Lung (tissue), 12 donors: ENCODE data around the gene FARP1. TPM values are rescaled to one million over a fixed set of nuclear protein-coding genes. Genes with fewer than 3 reads are reported as not detected.

ENCODE experiments used
- ATAC-seq: fragments of 200-7000 bp; cut with Tn5 transposase; one replicate; pipeline ENCODE4 v1.9.1; 2020; ENCODE audit warnings: moderate number of reproducible peaks; ENCODE audit not compliant: insufficient read depth, low FRiP score
- DNase-seq, 3 donors: peaks; one replicate each; pipeline ENCODE4 v3.0.0-alpha.2; 2013 to 2017
- H3K27ac ChIP-seq, 2 donors: one replicate each; pipeline ENCODE4 v1.5.1; 2013; ENCODE audit warnings: mild to moderate bottlenecking in 2 of 2, moderate library complexity in 2 of 2, control low read depth in 1 of 2, inconsistent platforms in 1 of 2, low read depth in 1 of 2, low read length in 1 of 2
- H3K27me3 ChIP-seq, 3 donors: one replicate each; pipeline ENCODE4 v1.5.1; 2013; ENCODE audit warnings: low read length in 2 of 3; ENCODE audit not compliant: control insufficient read depth in 3 of 3, insufficient read depth in 3 of 3
- H3K36me3 ChIP-seq, 4 donors: one replicate each; pipeline ENCODE4 v1.5.1; 2013; ENCODE audit warnings: low read length in 4 of 4, mild to moderate bottlenecking in 1 of 4, moderate library complexity in 1 of 4; ENCODE audit not compliant: control insufficient read depth in 4 of 4, insufficient read depth in 4 of 4
- H3K4me1 ChIP-seq, 5 donors: one replicate each; pipeline ENCODE4 v1.5.1; 2013; ENCODE audit warnings: low read length in 5 of 5, mild to moderate bottlenecking in 2 of 5, moderate library complexity in 1 of 5; ENCODE audit not compliant: control insufficient read depth in 5 of 5, insufficient read depth in 5 of 5
- H3K4me3 ChIP-seq: one replicate; pipeline ENCODE4 v1.5.1; 2013; ENCODE audit warnings: mild to moderate bottlenecking, control low read depth, moderate library complexity
- H3K9ac ChIP-seq, 2 donors: one replicate each; pipeline ENCODE4 v1.5.1; 2013; ENCODE audit warnings: low read length in 2 of 2, control low read depth in 1 of 2; ENCODE audit not compliant: insufficient read depth in 1 of 2
- H3K9me3 ChIP-seq, 4 donors: one replicate each; pipeline ENCODE4 v1.5.1; 2013; ENCODE audit warnings: low read length in 3 of 4, mild to moderate bottlenecking in 1 of 4, moderate library complexity in 1 of 4; ENCODE audit not compliant: control insufficient read depth in 4 of 4, insufficient read depth in 3 of 4
- WGBS, 2 donors: extraction: QIAGEN DNeasy Blood & Tissue Kit; methylation state at CpG; one replicate each; pipeline ENCODE4 v1.1.7; 2013; 5-methylcytosine and 5-hydroxymethylcytosine counted together
- polyA plus RNA-seq, 2 donors: library from polyadenylated mRNA; stranded (reverse); fragments of 200-250 nt; gene quantifications; one replicate each; pipeline ENCODE4 v1.2.1, GENCODE V29; 2013
- total RNA-seq, 2 donors: library from RNA; depleted of rRNA in 1 of 2; stranded (reverse); fragments of >200 nt in 1 of 2; gene quantifications; one replicate each; pipeline ENCODE4 v1.2.1, GENCODE V29; 2014 to 2021
- TF ChIP-seq, protein P1 (sequence below): IDR thresholded peaks from 2 replicates; pipeline ENCODE4 v1.5.1; 2012; ENCODE audit warnings: mild to moderate bottlenecking; ENCODE audit errors: control extremely low read depth, extremely low read depth
- donor health status: control.
- donor health status: control.
- donor health status: Bipolar disorder and iron deficiency.
- donor health status: healthy.
- donor health status: DM: yes; HTN: yes; CAD: no.

The FARP1 gene
- total and polyA plus RNA-seq, 4 donors, result 20.8 to 102 (median 54.4) TPM

DNA sequence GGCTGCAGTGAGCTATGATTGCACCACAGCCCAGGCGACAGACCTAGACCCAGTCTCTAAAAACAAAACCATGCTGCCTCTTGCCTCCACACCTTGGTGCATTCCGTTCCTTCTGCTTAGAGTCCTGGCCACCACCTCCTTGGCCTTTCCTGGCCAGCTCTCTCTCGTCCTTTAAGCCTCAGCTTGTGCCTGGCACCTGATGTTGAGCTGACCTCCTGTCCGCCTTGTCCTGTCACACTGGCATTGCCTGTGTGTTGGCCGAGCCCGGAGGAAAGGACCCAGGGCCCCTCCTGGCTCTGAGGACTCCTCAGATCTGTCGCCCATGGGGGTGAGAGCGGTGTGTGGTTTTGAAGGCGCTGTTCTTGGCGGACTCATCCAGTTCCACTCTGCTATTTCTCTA is 290.8 kb downstream of the FARP1 start:
- 94% methylated on average over 10 of the region's 10 CpGs for WGBS, 2 donors
- no peaks in the 10 kb centered on the region for H3K4me1 ChIP-seq
- TF ChIP-seq, protein P1, sequence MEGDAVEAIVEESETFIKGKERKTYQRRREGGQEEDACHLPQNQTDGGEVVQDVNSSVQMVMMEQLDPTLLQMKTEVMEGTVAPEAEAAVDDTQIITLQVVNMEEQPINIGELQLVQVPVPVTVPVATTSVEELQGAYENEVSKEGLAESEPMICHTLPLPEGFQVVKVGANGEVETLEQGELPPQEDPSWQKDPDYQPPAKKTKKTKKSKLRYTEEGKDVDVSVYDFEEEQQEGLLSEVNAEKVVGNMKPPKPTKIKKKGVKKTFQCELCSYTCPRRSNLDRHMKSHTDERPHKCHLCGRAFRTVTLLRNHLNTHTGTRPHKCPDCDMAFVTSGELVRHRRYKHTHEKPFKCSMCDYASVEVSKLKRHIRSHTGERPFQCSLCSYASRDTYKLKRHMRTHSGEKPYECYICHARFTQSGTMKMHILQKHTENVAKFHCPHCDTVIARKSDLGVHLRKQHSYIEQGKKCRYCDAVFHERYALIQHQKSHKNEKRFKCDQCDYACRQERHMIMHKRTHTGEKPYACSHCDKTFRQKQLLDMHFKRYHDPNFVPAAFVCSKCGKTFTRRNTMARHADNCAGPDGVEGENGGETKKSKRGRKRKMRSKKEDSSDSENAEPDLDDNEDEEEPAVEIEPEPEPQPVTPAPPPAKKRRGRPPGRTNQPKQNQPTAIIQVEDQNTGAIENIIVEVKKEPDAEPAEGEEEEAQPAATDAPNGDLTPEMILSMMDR, result no peak
- H3K4me3 ChIP-seq, result no peak overlapping the region
- DNase-seq, result no peak
- H3K27ac ChIP-seq, result no peak overlapping the region
- H3K36me3 ChIP-seq, result peaks cover 0 to 28% (median 19%) of the 10 kb centered on the region in 4 donors
- H3K27me3 ChIP-seq, result no peaks in the 10 kb centered on the region
- ATAC-seq, result no peak
- H3K9ac ChIP-seq, result no peak overlapping the region
- no peaks in the 10 kb centered on the region for H3K9me3 ChIP-seq

DNA sequence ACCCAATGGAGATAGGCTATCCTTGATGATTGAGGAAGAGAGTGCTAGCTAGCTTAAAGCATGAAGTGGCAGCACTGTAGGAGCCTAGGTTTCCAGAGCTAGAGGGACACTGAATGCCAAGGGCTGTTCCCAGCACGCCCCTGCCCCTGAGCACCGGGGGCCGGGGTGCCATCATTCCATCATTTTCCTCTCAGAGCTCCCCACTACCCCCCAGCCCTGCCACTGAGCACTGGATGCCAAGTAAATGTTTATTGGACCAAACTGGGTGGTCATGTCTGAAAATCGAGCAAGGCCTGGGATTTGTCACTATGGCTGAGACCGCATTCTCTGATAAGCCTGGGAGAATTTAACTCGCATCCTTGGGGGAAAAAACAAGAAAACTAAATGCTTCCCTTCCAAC is 291.2 kb downstream of the FARP1 start:
- Histone ChIP-seq H3K27ac (no peak overlapping the region), H3K27me3 (no peaks in the 10 kb centered on the region), H3K9me3 (no peaks in the 10 kb centered on the region), H3K36me3 (peaks cover 0 to 27% (median 19%) of the 10 kb centered on the region in 4 donors), H3K9ac (no peak overlapping the region), H3K4me3 (no peak overlapping the region), H3K4me1 (no peaks in the 10 kb centered on the region)
- no peak for DNase-seq
- TF ChIP-seq, protein P1, result no peak
- WGBS, 2 donors, result 96% methylated on average over 6 of the region's 6 CpGs
- ATAC-seq, result no peak

DNA sequence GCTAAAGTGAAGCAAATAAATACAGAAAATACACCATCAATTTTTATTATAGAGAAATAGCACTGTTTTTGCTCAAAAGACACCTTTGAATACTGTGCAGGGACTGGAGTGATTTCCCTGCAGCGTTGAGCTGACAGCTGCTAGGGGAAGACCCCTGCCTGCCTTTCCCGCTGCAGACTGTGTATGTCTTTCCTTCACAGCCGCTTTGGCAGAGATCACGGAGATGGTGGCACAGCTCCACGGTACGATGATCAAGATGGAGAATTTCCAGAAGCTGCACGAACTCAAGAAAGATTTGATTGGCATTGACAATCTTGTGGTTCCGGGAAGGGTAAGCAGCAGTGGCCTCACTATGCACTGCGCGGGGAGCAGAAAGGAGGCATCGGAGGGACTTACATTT is 292.5 kb downstream of the FARP1 start:
- ATAC-seq, result no peak
- WGBS, 2 donors, result 88 to 91% methylated on average over 11 of the region's 11 CpGs
- no peak overlapping the region for H3K27ac ChIP-seq
- no peaks in the 10 kb centered on the region for H3K4me1 ChIP-seq
- DNase-seq, result no peak
- H3K9ac ChIP-seq, result no peak overlapping the region
- H3K9me3 ChIP-seq, result no peaks in the 10 kb centered on the region
- TF ChIP-seq, protein P1, result no peak
- no peaks in the 10 kb centered on the region for H3K27me3 ChIP-seq
- H3K4me3 ChIP-seq, result no peak overlapping the region
- H3K36me3 ChIP-seq, result peaks cover 0 to 31% (median 22%) of the 10 kb centered on the region in 4 donors

DNA sequence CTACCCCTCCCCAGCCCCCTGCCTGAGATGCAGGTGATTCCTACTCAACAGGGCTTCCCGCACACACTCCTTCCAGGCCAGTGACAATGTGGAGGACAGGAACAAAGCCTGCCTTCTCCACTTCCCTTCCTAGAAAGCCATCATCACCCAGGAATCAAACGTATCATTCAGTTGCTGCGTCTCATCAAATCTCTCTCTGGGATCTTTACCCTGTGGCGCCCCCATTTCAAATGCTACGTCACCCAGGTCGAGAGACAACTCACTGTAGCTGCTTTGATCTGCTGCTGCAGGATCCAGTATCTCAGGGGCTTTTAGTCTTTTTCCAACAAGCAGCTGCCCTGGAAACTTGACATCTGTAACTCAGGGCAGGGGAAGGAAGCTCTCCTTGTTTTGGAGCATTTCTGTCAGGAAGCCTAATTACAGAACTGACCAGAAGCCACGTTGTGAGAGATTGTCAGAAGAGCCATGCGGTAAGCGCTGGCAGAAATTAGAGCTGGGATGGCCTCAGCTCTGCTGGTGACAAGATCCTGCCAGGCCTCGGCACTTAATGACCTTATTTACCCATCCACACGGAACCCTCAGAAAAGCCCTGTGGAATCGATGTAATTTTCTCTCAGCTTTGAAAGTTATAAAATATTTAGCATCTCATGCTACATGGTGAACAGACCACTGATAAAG is 293.5 kb downstream of the FARP1 start:
- Histone ChIP-seq H3K4me1 (no peaks in the 10 kb centered on the region), H3K9me3 (no peaks in the 10 kb centered on the region), H3K36me3 (peaks cover 0 to 37% (median 27%) of the 10 kb centered on the region in 4 donors), H3K9ac (no peak overlapping the region), H3K27ac (no peak overlapping the region), H3K27me3 (no peaks in the 10 kb centered on the region), H3K4me3 (no peak overlapping the region)
- 85 to 86% methylated on average over 12 of the region's 12 CpGs for WGBS, 2 donors
- no peak for DNase-seq
- no peak for ATAC-seq
- TF ChIP-seq, protein P1, result no peak
